Stimulated activated CD4-positive, alpha-beta T cell treated with anti-CD3 and anti-CD28 coated beads, Interleukin-4, amount 100 ng/mL, for 1 hour (primary cell): Measurements from ENCODE around the gene TMEM200A.

Source experiments
- DNase-seq: peaks from one replicate; pipeline ENCODE4 v3.0.0-alpha.2; 2020

Gene TMEM200A

DNA sequence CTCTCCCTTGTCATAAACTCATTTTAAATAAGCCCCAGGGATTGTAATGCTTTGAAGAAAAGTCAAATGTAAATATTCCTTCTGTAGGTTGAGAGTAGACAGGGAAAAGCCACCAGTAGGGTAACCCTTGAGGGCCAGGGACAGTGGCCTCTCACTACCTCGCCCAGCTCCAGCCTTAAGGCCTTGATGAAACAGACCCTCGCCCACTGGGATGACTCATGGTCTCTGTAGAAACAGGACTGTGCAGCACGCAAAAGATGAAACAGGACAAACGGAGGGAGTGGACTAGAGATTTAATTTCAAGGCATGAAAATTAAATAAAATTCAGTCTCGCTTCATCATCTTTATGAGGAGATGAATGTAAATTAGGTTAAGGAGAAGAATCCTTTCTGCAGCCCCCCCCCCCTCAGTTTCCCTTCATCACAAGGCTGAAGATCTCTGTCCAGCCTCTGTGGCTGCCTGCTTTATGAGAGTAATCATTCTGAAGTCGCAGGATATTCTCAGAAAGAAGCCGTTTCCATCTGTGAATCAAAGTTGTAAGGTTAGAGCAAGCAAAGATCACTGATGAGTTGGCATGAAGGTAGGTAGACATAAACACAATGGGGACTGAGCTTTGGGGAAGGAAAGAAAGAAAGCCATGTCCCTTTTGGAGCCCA is 60.4 kb downstream of the TMEM200A start:
- DNase-seq, result no peak

DNA sequence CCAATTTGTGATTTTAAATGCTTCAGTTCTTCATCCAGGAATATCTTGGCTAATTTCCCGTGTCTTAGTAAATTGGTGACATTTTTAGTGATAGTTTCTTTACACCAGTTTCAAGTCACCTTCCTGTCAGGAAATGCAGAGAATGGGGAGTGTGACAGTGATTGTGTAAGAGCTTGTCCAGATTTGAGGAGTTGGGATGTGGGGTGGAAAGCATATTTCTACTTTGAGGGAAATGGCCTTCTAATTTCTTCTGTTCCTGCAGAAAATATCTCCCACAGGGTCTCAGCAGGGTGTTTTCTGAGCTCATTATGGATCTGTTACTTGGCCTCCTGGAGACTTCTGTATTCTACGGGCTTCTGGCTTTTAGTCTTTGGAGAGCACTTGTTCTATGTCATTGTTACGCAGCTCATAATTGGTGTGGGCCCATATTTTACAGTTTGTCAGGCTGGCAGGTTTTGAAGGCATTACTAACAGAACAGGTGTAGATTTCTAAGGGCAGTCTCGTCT is 65.6 kb downstream of the TMEM200A start:
- DNase-seq, result no peak

DNA sequence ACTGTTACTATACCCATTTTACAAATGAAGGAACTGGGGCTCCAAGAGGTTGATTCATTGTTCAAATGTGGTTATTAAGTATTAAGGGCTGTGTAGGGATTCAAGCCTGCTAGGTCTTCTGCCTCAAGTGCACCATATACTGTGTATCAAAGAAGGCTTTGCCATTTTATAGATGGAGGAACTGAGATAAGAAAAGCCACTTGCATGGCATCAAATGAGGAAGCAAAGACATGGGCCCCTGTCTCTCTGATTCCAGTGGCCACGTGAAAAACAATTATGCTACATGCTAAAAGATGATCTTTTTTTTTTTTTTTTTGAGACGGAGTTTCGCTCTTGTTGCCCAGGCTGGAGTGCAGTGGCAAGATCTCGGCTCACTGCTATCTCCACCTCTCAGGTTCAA is 67.0 kb downstream of the TMEM200A start:
- no peak for DNase-seq

DNA sequence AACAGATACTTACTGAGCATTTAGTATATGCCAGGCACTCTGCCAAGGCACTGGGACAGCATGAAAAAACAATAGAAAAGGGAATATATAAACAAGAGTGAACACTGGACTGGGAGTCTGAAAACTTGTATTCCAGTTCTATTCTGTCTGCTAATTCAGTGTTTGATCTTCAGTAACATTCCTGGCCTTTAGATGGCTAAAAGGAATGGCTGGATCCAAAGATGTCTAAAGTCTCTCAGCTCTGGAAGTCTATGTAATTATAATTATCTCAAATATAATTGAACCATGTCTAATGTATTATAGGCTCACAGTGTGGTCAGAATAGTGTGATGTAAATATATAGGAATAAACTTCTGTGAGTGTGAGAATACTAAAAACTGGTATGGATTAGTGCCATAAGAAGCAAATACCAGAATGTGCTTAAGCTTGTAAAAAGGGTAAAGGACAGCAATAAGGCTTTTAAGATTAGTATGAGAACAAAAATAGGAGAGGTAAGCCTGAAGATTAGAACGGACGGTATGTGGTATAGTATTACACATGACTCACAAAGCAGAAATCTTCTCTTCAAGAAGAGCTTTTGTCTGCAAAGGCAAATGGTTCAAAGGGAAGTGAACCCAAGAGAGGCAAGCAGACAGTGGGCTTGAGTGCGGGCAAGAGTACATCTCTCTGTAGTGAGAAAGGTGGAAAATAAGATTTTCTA is 68.5 kb downstream of the TMEM200A start:
- DNase-seq, result no peak

DNA sequence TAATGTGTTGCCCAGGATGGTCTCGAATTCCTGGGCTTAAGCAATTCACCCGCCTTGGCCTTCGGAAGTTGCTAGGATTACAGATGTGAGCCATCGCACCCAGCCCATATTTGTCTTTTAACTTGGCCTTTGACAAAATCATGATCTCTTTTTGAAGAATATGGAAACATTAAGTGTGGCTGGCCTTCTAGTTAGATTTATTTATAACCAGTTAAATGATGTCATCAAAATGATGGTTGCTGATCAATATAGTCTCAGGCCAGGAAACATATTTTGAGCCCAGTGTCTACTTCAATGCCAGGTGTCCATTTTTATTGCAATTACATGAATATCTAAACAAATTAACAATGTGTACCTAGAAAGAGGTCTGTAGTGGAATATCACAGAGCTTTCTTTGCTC is 69.4 kb downstream of the TMEM200A start:
- DNase-seq, result no peak

DNA sequence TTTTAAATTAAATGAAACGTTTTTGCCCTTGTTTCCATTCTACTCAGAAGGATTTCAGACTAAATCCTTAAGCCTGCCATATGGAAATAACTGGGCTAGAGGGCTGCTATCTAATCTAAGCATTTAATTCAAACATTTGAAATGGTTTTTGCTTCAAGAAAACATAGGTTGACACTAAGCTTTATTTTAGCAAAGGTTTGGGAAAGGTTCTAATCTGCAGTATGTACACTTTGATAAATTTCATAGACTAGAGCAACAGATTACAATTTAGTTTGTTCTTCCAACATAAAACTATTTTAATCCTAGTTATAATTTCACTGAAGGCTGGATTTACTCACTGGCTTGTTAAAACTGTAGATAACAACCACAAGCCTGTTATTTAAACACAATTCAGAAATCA is 72.1 kb downstream of the TMEM200A start:
- no peak for DNase-seq

DNA sequence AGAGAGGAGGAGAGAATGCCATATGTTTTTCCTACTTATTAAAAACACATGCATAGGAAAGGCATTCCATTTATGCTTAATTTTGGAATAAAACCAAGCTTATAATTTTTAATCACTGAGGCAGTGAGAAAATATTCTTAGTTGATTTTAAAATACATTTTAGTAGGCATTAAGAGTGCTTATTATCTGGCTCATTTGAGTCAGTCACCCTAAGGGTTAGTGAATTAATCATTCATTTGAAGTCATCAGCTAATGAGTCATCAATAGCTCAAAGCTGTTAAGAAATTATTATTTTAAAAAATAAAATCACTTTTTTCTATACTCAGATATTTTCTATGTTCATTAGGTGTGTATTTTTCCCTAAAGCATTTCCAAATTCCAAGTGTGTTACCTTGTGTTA is 81.6 kb downstream of the TMEM200A start:
- DNase-seq, result no peak

DNA sequence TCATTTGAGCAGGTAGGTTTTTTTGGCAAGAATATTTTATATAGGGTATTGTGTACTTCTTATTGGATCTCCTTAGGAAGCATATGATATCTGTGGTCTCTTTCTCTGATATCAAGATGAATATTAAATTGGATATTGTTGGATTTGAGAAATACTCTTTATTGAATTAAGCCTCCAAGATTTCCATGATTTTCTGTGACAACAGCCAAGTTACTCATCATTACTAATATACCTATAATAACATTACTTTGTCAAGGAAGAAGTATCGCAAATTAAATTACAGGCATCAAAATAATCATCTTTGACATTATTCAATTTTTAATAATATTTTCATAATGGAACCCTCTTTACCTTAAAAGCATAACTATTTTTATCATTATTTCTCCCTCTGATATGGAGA is 86.5 kb downstream of the TMEM200A start:
- DNase-seq, result no peak

DNA sequence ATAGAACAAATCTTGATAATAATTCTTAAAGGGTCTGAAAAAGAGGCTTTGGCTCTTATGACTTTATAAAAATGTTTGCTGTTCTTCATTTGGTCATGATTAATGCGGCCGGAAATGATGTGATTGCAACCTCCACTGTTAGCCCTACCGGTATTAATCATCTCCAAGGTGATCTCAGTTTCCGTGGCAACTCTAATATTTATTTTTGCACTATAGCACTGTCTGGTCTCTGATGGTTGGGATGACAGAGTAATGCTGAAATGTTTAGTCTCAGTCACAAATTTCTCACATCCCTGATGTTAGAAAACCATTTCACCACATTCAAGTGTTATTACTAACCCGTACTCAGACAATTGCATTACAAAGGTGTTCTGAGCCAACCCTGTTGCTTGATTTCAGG is 87.4 kb downstream of the TMEM200A start:
- no peak for DNase-seq

DNA sequence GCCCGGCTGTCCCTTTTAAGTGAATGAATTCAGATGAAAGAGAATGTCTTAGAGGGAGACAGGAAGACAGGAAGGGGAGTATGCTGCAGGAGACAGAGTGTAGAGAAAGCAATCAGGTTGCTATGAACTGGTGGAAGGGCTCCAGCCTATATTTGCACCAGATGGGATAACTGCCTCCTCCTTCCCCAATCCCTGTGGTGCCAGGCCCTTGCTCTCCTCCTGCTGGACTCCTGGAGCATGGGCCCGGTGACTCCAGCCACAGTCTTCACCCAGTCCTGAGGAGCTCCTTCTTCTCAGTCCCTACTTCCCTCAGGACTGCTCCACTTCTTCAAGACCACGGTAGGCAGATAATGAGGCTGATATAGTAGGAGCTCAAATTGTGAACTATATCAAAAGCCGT is 91.8 kb downstream of the TMEM200A start:
- DNase-seq, result no peak

DNA sequence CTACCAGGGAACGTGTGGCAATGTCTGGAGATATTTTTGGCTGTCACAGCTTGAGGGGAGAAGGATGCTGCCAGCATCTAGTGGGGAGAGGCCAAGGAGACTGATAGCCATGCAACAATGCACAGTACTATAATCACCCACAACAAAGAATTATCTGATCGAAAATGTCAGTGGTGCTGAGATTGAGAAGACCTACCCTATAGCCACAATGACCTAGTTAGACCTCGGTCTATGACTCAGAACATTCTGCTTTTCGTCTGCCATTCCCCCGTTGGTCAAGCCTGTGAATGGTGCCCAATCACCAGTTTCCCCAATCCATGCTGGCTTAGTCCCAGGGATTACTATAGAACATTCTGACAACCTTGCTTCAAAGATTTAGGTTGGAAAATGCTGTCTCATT is 93.5 kb downstream of the TMEM200A start:
- DNase-seq, result no peak

DNA sequence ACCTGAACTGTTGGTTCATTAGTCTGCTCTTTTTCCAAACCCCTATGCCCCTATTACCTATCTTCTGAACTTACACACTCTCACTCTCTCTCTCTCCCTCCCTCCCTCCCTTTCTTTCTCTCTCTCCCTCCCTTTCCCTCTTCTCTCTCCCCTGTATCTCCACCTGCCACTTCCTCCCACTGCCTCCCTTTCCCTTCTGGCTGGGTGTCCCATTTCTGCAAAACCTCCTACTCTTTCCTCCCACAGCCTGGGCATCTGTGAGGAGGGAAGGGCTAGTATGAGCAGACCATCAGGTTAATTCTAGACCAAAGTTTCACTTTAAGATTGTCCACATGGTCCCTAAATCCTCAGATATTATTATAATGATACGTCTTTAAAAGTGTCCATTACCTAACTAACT is 95.1 kb downstream of the TMEM200A start:
- DNase-seq, result no peak

DNA sequence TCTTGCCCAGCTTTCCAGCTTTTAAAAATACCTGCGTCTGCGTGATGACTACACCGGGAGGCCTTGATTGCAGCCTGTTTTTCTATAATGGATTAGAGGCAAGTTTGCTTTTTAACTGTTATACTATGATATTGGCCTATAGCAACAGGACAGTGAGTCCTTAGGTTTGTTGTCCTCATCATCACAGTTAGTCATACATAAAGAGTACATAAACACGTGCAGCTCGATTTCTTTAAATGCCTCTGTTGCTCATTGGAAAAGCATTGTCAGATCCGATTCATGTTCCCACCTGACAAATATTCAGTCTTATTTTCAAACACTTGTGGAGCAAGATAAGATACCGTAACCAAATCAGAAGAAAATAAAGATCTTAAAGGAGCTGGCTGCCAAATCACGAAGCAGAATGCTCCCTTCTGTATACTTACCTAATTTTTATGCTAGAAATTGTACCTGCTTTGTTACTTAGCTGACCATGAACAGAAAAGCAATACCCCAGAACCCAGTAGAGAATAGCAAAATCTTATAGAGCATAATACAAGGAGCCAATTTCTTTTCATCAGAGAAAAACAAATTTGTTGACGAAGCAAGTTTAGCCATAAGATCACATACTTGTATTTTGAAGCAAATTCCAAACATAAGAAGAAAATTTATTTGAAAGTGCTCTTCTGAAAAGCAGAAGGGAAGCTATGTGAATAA is 100.4 kb downstream of the TMEM200A start:
- DNase-seq, result no peak

DNA sequence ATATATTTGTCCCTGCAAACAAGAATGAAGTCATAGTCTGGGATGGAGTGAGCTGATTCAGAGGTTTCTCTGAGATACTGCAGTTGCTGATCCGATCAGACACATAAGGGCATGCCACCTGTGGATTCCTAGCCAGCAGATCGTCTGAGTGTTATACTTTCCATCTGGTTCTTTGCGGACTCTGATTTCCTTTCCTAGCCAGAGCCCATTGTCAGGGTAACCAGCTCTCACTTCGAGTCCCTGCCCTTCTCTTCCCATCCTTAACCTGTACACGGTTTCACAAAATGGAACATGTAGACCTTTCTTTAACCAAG is 100.9 kb downstream of the TMEM200A start:
- DNase-seq, result no peak

DNA sequence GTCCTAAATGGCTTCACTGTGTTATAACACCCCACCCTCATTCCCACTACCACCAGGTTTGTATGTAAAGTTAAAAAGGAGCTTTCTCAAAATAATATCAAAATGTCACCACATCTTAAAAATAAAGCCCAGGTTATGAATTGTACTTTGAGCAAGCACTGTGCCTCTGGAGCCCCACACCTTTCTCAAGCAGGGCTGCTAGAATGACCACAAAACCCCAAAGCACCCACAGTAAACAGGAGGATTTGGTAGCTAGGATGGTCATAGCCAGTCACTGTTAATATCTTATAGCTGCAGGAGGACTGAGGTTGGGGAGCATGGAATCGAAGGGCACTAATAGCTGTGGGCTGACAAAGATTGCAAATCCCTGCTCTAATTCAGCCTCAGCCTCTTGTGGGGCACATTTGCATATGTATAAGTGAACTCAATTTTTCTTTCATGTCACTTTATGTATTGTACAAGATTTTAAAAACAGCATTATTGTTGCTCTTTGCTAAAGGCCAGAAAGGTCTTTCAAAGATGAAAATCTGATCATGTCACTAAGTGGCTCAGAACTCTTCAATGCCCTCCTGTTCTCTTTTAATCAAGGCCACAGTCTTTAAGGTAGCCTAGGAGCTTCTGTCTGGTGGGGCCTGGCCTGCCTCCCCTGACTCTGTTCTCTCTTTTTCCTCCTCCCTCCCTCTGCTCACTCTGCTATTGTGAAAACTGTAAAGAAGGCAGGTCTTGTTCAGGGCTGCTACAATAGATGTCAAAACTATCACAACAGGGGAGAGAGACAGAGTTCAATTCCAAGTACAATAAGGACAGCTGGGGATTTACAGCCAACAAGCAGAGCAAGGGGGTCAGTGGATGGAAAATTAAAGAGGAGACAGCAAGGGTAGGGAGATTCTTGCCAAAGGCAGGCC is 101.6 kb downstream of the TMEM200A start:
- DNase-seq, result no peak

DNA sequence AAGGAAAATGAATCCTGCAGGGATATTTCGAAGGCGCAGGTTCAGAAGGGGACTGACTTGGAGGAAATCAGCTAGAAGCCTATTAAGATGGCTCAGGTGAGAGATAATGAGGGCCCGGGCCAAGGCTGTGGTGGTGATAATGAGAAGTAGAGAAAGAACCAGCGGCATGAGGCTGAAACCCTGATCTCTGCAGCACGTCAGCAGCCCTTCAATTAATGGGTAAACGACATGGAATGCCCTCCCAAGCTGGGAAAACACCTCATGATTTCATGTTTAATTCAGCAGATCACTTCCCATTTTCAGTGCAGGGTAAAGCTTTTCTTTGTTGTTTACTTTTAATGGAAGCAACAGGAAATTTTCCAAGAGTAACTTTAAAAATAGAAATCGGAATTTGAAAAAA is 104.9 kb downstream of the TMEM200A start:
- no peak for DNase-seq

DNA sequence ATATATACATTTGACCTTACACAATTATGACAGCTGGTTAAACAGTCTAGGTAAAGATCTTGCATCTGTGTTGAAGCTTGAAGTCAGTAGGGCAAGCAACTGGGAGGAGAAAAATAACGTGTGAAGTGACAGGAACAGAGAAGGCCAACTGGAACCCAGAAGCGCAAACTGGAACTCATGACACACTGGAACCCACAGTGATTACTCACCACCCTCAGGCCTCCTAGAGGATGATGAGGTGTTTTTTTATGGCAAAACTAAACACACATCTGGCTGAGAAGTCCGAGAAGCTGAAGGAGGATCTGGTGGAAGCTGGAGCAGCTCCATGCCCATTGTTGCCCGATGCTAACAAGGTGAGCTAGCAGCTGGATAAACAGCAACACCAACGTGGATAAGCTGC is 108.1 kb downstream of the TMEM200A start:
- no peak for DNase-seq

DNA sequence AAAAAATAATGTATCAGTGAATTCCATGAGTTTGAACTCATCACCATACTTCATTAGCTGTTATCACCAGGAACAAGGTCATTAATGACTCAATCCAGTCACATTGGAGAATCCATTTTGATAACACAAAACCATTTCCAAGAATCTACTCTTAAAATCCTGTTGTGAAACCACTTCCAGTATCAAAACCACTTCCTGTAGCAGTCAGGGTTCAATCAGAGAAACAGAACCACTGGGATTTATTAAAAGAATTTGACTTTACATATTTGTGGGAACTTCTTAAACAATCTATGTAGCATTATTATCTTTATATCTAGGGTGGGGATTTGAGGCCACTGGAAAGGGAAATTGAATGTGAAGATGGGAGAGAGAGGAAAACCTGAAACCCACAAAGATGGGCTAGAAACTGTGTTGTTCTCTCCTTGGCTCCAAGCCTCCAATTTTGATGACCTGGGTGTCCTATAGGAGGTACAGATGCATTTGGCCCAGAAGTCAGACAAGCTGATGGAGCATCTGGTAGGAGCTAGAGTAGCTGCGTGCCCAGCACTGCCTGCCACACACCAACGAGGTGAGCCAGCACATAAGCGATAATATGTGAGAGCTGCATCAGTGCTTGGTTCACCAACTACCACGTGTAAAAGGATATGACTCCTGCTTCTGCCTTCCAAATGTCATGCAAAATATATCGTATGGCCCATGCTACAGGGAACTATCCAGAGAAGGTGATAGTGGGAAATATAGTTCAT is 117.0 kb downstream of the TMEM200A start:
- DNase-seq, result no peak

DNA sequence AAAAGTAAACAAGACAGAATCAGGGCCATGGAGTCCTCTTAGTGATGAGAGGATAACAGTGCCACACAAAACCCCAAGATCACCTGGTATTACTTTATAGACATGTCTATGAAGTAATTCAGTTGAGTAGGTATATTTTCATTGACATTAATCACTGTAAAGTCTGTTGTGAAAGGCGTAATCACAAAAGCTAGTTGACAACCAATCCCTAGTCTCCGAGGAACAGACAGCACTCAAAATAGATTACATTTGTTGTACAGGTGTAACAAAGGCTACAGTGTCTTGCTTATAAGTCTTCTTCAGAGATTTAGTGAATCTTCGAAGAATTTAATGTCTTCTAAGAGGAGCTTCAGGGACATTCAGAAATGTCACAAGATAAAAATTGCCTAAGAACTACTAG is 120.1 kb downstream of the TMEM200A start:
- DNase-seq, result no peak

DNA sequence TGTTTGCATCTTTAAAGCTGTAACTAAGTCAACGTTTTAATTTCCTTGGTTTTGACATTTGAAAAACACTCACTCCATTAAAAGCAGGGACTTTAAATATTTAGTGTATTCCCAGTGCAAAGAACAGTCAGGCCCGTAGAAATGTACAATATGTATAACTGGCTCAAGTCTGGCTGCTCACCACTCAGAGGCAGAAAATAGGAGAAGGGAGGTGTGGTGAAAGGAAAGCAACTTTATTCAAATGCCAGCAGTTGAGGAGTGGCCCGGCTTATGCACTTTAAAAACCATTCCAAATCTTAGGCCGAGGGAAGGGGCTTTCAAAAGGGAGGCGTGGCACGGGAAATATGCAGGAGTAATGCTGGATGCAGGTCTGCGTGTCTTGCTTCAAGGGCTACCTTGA is 120.6 kb downstream of the TMEM200A start:
- no peak for DNase-seq

DNA sequence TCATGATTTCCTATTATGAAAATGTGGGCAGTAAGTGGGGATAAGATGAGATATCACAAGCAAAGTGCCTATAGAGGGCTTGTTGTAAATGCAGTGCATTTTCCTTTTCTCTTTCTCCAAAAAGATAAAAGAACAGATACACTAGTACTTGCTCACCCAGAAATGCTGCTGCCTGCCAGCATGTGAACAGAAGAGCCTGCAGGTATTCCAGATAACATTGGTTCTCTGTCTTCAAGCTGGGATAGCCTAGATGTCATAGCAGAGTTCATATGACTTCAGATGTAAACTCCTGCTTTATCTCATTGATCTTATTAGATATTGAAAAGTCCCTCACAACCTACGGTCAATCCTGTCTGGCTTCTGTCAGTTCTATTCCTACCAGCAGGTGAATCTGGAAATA is 123.7 kb downstream of the TMEM200A start:
- DNase-seq, result no peak
